Stimulated activated naive CD4-positive, alpha-beta T cell treated with Interleukin-2 at 50 U/mL for 16 hours (primary cell): ENCODE measurements around the gene MTOR.

Source experiments
- DNase-seq: peaks from one replicate; lab custom pipeline; 2025; lab: John Stamatoyannopoulos, UW

MTOR gene

GRCh38 chr1:11216074-11216473, 46.3 kb downstream of the MTOR start:
- DNase-seq: no peak

DNA sequence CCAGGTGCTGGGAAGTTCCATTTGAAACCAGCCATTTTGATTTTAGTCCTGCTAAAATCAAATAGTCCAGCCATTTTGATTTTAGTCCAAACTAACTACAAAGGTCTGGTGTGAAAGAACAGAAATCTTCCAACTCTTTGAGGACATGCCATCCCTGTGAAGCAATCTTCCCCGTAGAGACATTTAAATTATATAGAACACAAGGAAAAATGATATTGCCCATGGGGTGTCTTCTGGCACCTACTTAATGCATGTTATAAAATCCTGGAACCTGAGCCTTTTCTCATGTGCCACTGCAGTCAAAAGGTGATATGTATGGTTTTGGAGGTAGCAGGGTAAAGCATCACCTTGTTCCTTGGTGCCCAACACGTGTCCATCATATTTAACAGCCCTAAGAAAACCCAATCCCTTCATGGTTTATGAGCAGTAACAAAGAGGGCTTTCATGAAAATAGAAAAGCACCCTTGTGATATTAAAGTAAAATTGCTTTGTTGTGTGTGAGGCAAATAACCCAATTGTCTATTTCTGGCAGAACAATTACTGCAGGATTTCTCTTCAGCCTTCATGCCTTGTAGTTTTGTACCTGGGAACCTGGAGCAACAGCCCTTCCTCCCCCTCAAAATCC, 46.9 kb downstream of the MTOR start:
- no peak for DNase-seq

- no peak for DNase-seq
Observed at GRCh38 chr1:11214698-11215380, 47.5 kb downstream of the MTOR start.

DNA sequence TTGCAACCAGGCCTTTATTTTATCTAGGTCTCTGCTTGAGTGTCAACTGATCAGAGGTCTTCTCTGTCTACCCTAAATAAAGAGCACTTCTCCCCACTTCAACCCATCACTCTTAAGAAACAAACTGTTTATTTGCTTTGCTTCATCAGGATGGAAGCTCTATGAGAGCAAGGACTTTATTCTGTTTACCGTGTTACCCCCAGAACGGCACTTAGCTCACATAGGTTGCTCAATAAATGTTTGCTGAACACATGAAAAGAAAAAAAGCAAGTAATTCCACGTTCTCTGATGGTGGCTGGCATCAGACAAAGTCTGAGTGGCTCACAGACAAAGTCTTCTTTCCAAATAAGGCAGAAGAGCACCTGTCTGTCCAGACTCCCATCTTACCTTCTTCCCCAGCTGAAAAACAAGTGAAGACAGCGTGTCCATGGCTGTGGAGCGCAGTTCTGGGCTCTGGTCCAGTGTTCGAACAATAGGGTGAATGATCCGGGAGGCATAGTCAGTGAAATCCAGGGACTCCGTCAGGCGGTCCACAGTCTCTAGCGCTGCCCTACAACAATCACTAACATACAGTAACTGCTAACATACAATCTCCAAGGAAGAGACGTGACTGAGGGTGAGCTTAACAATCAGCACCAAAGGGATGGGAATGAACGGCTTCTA, 50.3 kb downstream of the MTOR start:
- DNase-seq: no peak

DNA sequence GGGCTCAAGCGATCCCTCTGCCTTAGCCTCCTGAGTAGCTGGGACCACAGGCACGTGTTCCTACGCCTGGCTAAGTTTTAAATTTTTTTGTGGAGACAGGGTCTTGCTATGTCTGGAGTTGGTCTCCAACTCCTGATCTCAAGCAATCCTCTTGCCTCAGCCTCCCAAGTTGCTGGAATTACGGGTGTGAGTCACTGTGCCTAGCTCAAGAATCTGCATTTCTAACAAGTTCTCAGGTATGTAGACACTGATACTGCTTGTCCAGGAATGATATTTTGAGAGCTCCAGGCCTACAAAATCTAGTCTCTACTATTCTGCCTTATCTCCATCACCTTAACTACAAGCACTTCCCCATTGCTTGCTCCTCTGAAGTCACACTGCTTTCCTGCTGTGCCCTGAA, 50.9 kb downstream of the MTOR start:
- no peak for DNase-seq

GRCh38 chr1:11207898-11208611, 54.3 kb downstream of the MTOR start:
- no peak for DNase-seq

GRCh38 chr1:11204396-11205190, 57.8 kb downstream of the MTOR start:
- no peak for DNase-seq

DNA sequence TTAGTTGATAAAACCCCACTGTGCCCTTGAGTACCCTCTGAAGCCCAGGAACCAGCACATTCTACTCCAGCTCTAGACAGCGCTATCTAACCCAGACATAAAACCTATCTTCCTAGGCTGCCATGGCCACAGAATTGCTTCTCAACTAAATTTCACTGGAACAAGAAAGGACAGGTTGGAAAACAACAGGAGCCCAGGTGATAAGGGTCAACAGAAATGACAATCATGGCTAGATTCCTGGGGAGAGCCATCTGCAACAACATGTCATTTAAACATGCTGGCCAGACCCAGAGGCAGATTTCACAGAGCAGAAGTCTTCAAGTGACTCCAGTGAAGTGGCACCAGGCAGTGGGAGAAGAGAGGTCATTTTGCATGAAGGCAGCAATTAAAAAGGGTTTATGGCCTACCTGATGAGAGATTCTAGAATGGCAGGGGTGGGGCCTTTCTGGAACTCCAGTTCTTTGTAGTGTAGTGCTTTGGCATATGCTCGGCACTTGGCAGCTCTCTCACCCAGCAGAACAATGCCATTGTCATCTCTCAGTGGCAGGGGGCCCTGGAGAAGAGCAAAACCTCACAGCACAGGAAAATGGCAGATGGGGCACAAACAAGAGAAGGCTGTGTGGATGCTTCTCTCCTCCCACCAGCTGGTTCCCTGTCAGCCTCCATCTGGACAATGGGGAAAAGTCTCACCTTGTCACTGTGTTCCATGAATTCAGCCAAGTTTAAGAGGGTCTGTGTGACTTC, 63.3 kb downstream of the MTOR start:
- no peak for DNase-seq

DNA sequence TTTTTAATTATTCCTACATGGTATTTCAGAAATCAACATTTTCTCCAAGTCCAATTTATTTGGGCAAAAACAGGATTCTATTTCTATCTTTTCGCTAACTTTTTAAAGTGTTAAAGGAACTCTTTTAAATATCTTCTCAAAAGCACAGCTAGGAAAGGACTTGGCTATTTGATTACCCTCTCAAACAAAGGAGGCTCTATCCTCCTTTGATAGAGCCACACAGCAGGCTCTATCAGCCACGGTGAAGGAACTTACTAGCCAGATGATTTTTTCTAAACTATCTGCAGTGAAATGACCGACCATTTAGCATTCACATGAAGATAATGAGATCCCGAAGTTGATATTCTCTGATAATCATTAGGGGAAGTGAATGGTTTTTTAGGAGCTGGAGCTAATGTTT, 64.1 kb downstream of the MTOR start:
- DNase-seq: no peak

DNA sequence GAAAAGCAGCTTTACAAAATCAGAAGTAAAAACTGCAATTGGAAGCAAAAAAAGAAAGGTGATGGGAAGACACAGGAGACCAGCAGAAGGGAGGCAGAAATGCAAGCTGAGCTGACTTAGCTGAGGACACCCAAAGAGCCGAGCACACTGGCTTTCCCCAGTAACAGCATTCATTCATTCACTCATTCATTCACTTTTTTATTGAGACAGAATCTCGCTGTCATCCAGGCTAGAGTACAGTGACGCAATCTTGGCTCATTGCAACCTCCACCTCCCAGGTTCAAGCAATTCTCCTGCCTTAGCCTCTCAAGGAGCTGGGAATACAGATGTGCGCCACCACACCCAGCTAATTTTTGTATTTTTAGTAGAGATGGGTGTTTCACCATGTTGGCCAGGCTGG, 65.0 kb downstream of the MTOR start:
- DNase-seq: no peak

DNA sequence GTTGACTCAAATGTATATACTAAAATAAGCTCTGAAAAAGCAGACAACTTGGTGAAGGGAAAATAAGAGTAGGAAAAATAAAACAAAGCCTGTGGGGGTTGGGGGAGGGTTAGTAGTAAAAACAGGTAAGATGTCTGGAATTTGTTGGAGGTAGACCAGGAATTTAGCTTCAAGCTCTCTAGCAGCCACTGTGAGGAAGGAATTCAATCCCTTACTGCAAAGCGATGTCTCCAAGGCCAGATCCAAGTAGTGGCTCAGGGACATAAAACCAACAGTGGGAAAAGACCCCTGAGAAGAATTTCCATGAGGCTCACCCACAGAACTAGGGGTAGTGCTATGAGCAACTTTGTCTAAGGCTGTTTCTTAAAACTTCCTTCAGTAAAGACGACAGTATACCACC, 65.4 kb downstream of the MTOR start:
- no peak for DNase-seq

GRCh38 chr1:11194407-11195176, 67.8 kb downstream of the MTOR start:
- DNase-seq: no peak

GRCh38 chr1:11193376-11193775, 69.0 kb downstream of the MTOR start:
- DNase-seq: no peak

DNA sequence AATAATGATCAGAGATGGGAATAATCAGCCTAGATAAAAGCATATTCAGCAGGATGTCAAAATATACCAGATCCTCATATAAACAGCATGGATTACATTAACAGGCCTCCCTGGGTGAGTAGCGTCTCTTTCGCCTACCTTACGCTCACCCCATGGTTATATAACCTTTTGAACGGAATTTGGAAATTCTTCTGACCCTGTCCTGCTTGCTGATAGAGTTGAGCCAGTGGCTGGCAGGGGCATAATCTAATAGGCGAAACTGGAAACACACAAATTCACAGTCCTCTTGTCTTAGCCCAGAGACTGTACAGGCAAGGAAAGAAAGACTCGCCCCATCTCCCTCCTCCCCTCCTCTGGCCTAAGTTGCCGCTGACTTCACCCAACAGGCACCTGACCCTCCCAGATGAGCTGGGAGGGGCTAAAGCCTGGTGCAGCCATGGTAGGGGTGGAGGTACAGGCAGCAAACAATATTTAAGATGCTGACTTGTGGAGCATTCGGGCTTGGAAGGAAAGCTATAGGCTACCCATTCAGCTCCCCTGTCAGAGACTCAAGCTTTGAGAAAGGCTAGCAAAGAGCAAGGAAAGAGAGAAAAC, 73.4 kb downstream of the MTOR start, which contains the start of gene ANGPTL7:
Gene ANGPTL7 (plus strand): TSS at position 498 of the 594 bp plus-strand sequence. CDS start 225 bp downstream, outside the sequence.
- no peak for DNase-seq

- no peak for DNase-seq
Observed at GRCh38 chr1:11188381-11188780, 74.0 kb downstream of the MTOR start.

GRCh38 chr1:11187931-11188330, 74.4 kb downstream of the MTOR start:
- DNase-seq: no peak

GRCh38 chr1:11187494-11187893, 74.9 kb downstream of the MTOR start:
- DNase-seq: no peak

GRCh38 chr1:11187000-11187399, 75.4 kb downstream of the MTOR start:
- DNase-seq: no peak

GRCh38 chr1:11184973-11185372, 77.4 kb downstream of the MTOR start:
- no peak for DNase-seq

GRCh38 chr1:11182884-11183283, 79.5 kb downstream of the MTOR start:
- DNase-seq: no peak
